ENCODE results near the gene ATP6V1B1.
A peak's percentile ranks its signal among the peaks of the same experiment; 100 is the strongest.

ATP6V1B1 gene

GRCh38 chr2:70935468-70936164 lies at the start of gene ATP6V1B1:
TSS of gene ATP6V1B1 (plus strand) at chr2:70935900. CDS start at chr2:70935955, 55 bp downstream.
- TF ChIP-seq, protein P1, sequence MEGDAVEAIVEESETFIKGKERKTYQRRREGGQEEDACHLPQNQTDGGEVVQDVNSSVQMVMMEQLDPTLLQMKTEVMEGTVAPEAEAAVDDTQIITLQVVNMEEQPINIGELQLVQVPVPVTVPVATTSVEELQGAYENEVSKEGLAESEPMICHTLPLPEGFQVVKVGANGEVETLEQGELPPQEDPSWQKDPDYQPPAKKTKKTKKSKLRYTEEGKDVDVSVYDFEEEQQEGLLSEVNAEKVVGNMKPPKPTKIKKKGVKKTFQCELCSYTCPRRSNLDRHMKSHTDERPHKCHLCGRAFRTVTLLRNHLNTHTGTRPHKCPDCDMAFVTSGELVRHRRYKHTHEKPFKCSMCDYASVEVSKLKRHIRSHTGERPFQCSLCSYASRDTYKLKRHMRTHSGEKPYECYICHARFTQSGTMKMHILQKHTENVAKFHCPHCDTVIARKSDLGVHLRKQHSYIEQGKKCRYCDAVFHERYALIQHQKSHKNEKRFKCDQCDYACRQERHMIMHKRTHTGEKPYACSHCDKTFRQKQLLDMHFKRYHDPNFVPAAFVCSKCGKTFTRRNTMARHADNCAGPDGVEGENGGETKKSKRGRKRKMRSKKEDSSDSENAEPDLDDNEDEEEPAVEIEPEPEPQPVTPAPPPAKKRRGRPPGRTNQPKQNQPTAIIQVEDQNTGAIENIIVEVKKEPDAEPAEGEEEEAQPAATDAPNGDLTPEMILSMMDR (IDR thresholded peaks at IDR 0.05; ENCODE audit: insufficient read depth, low read length, poor library complexity, severe bottlenecking) = no peak
- no peak within 1 kb of the TSS for H3K4me3 ChIP-seq (replicated peaks; ENCODE audit: low read depth, low read length)
- no peaks in the 10 kb centered on the region; the same call in none of the 2 replicates for H3K27me3 ChIP-seq (replicated peaks; ENCODE audit: control insufficient read depth, insufficient read depth, low read length)
- DNase-seq (ENCODE audit: extremely low read depth, insufficient read length) = no peak
- no peaks in the 10 kb centered on the region for H3K36me3 ChIP-seq (ENCODE audit: control insufficient read depth, insufficient read depth, low read length)

DNA sequence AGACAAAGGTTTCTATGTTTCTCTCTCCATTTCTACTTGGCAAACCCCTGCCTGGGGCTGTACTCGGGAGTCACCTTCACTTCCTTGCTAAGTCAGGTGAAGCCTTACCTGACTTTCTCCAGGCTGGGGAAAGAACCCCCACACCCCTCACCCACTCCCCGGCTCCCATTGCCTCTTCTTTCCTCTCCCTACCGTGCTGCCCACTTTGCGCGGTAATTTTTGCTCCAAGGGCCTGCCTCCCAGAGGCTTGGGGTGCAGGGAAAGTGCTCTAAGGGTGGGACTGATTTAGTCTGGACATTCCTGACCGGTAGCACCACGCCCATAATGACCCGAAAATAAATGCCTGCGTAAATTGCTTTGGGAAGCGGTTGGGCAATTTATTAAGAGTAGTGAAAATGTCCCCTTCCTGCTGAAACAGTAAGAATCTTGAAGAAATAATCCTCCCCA lies 49.1 kb upstream of the ATP6V1B1 start:
- H3K4me3 ChIP-seq (replicated peaks; ENCODE audit: low read depth, low read length) = no peak overlapping the region
- no peaks in the 10 kb centered on the region for H3K36me3 ChIP-seq (ENCODE audit: control insufficient read depth, insufficient read depth, low read length)
- no peak for DNase-seq (ENCODE audit: extremely low read depth, insufficient read length)
- TF ChIP-seq, protein P1 (IDR thresholded peaks at IDR 0.05; ENCODE audit: insufficient read depth, low read length, poor library complexity, severe bottlenecking) = no peak
- H3K27me3 ChIP-seq (replicated peaks; ENCODE audit: control insufficient read depth, insufficient read depth, low read length) = peaks cover 2% of the 10 kb centered on the region

DNA sequence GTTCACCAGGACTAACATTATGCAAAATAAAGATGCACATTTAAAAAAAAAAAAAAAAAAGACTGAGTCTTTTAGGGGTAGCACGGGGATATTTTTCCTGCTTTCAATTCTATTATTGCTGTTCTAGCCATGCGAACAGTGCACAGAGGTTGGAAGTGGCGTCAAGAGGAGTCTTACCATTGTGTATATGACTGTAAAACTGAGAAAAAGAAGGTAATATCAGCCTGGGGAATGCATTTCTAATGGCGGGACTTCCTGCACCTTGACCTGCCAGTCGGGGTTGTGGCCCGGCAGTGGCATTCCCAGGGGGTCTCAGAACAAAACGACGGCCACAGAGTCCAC lies 48.5 kb upstream of the ATP6V1B1 start:
- Histone ChIP-seq H3K4me3 (replicated peaks; ENCODE audit: low read depth, low read length) (peak overlapping the region; percentile 47), H3K27me3 (replicated peaks; ENCODE audit: control insufficient read depth, insufficient read depth, low read length) (peaks cover 2% of the 10 kb centered on the region), H3K36me3 (ENCODE audit: control insufficient read depth, insufficient read depth, low read length) (no peaks in the 10 kb centered on the region)
- DNase-seq (ENCODE audit: extremely low read depth, insufficient read length) = no peak
- TF ChIP-seq, protein P1 (IDR thresholded peaks at IDR 0.05; ENCODE audit: insufficient read depth, low read length, poor library complexity, severe bottlenecking) = no peak

GRCh38 chr2:70887550-70888246 lies 48.0 kb upstream of the ATP6V1B1 start:
- TF ChIP-seq, protein P1 (IDR thresholded peaks at IDR 0.05; ENCODE audit: insufficient read depth, low read length, poor library complexity, severe bottlenecking) = no peak
- DNase-seq (ENCODE audit: extremely low read depth, insufficient read length) = no peak
- peak overlapping the region; percentile 47 for H3K4me3 ChIP-seq (replicated peaks; ENCODE audit: low read depth, low read length)
- H3K36me3 ChIP-seq (ENCODE audit: control insufficient read depth, insufficient read depth, low read length) = no peaks in the 10 kb centered on the region
- peaks cover 2% of the 10 kb centered on the region for H3K27me3 ChIP-seq (replicated peaks; ENCODE audit: control insufficient read depth, insufficient read depth, low read length)

- no peak for DNase-seq (ENCODE audit: extremely low read depth, insufficient read length)
- H3K27me3 ChIP-seq (replicated peaks; ENCODE audit: control insufficient read depth, insufficient read depth, low read length) = peaks cover 4% of the 10 kb centered on the region
- TF ChIP-seq, protein P1 (IDR thresholded peaks at IDR 0.05; ENCODE audit: insufficient read depth, low read length, poor library complexity, severe bottlenecking) = no peak
- H3K36me3 ChIP-seq (ENCODE audit: control insufficient read depth, insufficient read depth, low read length) = no peaks in the 10 kb centered on the region
- H3K4me3 ChIP-seq (replicated peaks; ENCODE audit: low read depth, low read length) = no peak overlapping the region
Measured at GRCh38 chr2:70888366-70888922, 47.3 kb upstream of the ATP6V1B1 start.
